UCSD-AML1 (cell line): Measurements from ENCODE around the gene RAVER2.
"Not testable (repeated sequence)": the region's sequence is repeated elsewhere in the genome, so short reads cannot be mapped to it uniquely, and the experiment has no call there.

Experiments
- DNase-seq: peaks from one replicate; lab custom pipeline; 2025; ENCODE audit not compliant: unreplicated experiment; lab: John Stamatoyannopoulos, UW

RAVER2 gene

GRCh38 chr1:64748222-64748621 is 3.3 kb downstream of the RAVER2 start:
- no peak for DNase-seq

GRCh38 chr1:64748706-64749105 is 3.8 kb downstream of the RAVER2 start:
- no peak for DNase-seq

GRCh38 chr1:64750092-64750491 is 5.2 kb downstream of the RAVER2 start:
- DNase-seq, result no peak

- no peak for DNase-seq
Observed at GRCh38 chr1:64750875-64751274, 6.0 kb downstream of the RAVER2 start.

- DNase-seq, result no peak
Observed at GRCh38 chr1:64754173-64754572, 9.3 kb downstream of the RAVER2 start.

GRCh38 chr1:64755361-64755760 is 10.5 kb downstream of the RAVER2 start:
- DNase-seq, result no peak

- no peak for DNase-seq
Observed at GRCh38 chr1:64756770-64757169, 11.9 kb downstream of the RAVER2 start.

GRCh38 chr1:64757213-64757612 is 12.3 kb downstream of the RAVER2 start:
- DNase-seq, result no peak

- DNase-seq, result no peak
Observed at GRCh38 chr1:64758233-64758632, 13.4 kb downstream of the RAVER2 start.

GRCh38 chr1:64759968-64760367 is 15.1 kb downstream of the RAVER2 start:
- DNase-seq, result no peak

GRCh38 chr1:64765012-64765411 is 20.1 kb downstream of the RAVER2 start:
- DNase-seq, result no peak

- no peak for DNase-seq
Observed at GRCh38 chr1:64765826-64766225, 21.0 kb downstream of the RAVER2 start.

- DNase-seq, result no peak
Observed at GRCh38 chr1:64766429-64766828, 21.6 kb downstream of the RAVER2 start.

GRCh38 chr1:64769482-64769881 is 24.6 kb downstream of the RAVER2 start:
- DNase-seq, result no peak

GRCh38 chr1:64769971-64770370 is 25.1 kb downstream of the RAVER2 start:
- no peak for DNase-seq

GRCh38 chr1:64773306-64773705 is 28.4 kb downstream of the RAVER2 start:
- DNase-seq, result not testable (repeated sequence)

- DNase-seq, result no peak
Observed at GRCh38 chr1:64775113-64775512, 30.2 kb downstream of the RAVER2 start.

GRCh38 chr1:64782044-64782443 is 37.2 kb downstream of the RAVER2 start:
- DNase-seq, result not testable (repeated sequence)

- not testable (repeated sequence) for DNase-seq
Observed at GRCh38 chr1:64782848-64783247, 38.0 kb downstream of the RAVER2 start.

GRCh38 chr1:64790832-64791487 is 46.1 kb downstream of the RAVER2 start:
- DNase-seq, result no peak

GRCh38 chr1:64798872-64799271 is 54.0 kb downstream of the RAVER2 start:
- no peak for DNase-seq

- DNase-seq, result no peak
Observed at GRCh38 chr1:64801851-64802523, 57.1 kb downstream of the RAVER2 start.

GRCh38 chr1:64809309-64809708 is 64.4 kb downstream of the RAVER2 start:
- DNase-seq, result no peak
